ENCODE data around the gene PPM1M.

DNA sequence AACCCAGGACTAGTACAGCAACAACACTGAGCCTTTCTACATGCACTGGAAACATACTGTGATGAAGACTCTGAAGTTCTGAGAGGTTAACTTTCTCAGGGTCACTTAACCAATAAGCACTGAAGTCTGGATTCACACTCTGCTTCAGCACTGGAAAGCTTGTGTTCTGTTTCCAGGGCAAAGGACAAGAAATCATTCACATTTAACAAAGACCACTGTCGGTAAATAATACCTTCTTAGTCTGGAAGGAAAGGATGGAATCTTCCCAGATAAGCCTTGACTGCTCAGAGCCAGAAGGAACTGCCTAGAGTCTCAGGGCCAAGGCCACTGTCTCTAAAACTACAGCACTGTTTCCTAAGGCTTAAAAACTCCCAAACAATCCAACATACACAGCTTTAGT, 37.7 kb downstream of the PPM1M start:
- no peak for TF ChIP-seq POLR2A (IDR thresholded peaks at IDR 0.05)
- TF ChIP-seq, protein P1, sequence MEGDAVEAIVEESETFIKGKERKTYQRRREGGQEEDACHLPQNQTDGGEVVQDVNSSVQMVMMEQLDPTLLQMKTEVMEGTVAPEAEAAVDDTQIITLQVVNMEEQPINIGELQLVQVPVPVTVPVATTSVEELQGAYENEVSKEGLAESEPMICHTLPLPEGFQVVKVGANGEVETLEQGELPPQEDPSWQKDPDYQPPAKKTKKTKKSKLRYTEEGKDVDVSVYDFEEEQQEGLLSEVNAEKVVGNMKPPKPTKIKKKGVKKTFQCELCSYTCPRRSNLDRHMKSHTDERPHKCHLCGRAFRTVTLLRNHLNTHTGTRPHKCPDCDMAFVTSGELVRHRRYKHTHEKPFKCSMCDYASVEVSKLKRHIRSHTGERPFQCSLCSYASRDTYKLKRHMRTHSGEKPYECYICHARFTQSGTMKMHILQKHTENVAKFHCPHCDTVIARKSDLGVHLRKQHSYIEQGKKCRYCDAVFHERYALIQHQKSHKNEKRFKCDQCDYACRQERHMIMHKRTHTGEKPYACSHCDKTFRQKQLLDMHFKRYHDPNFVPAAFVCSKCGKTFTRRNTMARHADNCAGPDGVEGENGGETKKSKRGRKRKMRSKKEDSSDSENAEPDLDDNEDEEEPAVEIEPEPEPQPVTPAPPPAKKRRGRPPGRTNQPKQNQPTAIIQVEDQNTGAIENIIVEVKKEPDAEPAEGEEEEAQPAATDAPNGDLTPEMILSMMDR (IDR thresholded peaks at IDR 0.05), result no peak

Data from right lobe of liver (tissue), 4 donors.